HFFc6 (cell line): ENCODE results near the gene CACFD1. TPM values are rescaled to one million over a fixed set of nuclear protein-coding genes. Genes with fewer than 3 reads are reported as not detected.
A peak's percentile ranks its signal among the peaks of the same experiment; 100 is the strongest.

Experiments
- DNase-seq: peaks from one replicate; pipeline ENCODE4 v3.0.0-alpha.2; 2018
- H3K27ac Mint-ChIP-seq: 2 replicates; pipeline ENCODE4 v1.8.0; 2020; ENCODE audit warnings: mild to moderate bottlenecking, mixed read lengths
- H3K27me3 Mint-ChIP-seq: 2 replicates; pipeline ENCODE4 v1.8.0; 2021; ENCODE audit warnings: mild to moderate bottlenecking, moderate library complexity, mixed read lengths; ENCODE audit not compliant: insufficient read depth
- H3K36me3 Mint-ChIP-seq: 2 replicates; pipeline ENCODE4 v1.8.0; 2021; ENCODE audit warnings: low read depth, mixed read lengths
- H3K4me1 Mint-ChIP-seq: 2 replicates; pipeline ENCODE4 v1.8.0; 2020; ENCODE audit warnings: low read depth, mixed read lengths
- H3K4me3 Mint-ChIP-seq: 2 replicates; pipeline ENCODE4 v1.8.0; 2020; ENCODE audit warnings: mild to moderate bottlenecking, moderate library complexity, mixed read lengths
- H3K9me3 Mint-ChIP-seq: 2 replicates; pipeline ENCODE4 v1.8.0; 2020; ENCODE audit warnings: mild to moderate bottlenecking, mixed read lengths
- total RNA-seq, 6 experiments: library from RNA; stranded (reverse); fragmentation: NEBNext Ultra II Directional; extraction: Animal tissue kit (Norgen Biotek cat#: 25700); gene quantifications; 2 replicates in 1 of 6; 3 replicates in 5 of 6; pipeline ENCODE4 v1.2.3, GENCODE V29; 2021
- TF ChIP-seq, protein P1 (sequence below): fragments of 200-600 bp; sonication (generic); IDR thresholded peaks from 2 replicates; pipeline ENCODE4 v1.5.0; 2021; ENCODE audit warnings: antibody characterized with exemption, mild to moderate bottlenecking

CACFD1 gene
- total RNA-seq, 6 experiments from 2014 or later: 5.0 to 9.1 (median 6.7) TPM

DNA sequence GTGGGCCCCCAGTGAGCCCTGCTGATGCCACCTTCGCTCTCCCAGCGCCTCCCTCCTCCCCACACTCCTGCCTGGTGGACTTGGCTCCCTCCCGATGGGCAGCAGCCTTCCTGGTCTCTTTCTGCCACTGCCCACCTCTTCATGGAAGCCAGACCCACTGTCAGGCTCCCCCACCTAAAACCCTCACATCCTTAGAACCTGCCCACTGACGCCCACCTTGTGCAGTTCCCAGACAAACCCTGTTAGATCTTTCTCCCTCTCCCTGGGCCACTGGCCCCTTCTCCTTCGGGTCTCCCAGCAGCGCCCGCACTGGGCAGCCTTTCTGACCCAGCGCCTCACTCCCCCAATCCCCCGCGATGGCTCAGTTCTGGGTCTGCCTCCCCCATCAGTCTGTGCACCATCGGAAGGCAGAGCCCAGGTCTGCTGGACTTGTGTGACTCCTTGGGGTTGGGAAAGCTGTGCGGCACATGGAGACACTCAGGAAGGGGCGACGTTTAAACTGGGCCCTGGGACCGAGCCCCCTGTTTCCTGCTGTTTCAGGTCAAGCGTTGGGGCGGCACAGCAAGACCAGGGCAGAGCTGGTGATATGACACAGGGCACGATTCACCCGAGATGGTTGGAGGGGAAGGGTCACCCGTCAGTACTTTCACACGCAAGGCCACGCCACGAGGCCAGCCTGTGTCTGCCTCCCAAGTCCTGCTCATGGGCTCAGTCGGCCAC, 47.6 kb downstream of the CACFD1 start:
- Mint-ChIP-seq H3K27me3 (peaks cover 7% of the 10 kb centered on the region), H3K9me3 (peaks cover 4% of the 10 kb centered on the region), H3K4me3 (no peak overlapping the region), H3K36me3 (peaks cover 3% of the 10 kb centered on the region), H3K4me1 (peaks cover 34% of the 10 kb centered on the region), H3K27ac (peak overlapping the region; percentile 75)
- DNase-seq: no peak
- TF ChIP-seq, protein P1, sequence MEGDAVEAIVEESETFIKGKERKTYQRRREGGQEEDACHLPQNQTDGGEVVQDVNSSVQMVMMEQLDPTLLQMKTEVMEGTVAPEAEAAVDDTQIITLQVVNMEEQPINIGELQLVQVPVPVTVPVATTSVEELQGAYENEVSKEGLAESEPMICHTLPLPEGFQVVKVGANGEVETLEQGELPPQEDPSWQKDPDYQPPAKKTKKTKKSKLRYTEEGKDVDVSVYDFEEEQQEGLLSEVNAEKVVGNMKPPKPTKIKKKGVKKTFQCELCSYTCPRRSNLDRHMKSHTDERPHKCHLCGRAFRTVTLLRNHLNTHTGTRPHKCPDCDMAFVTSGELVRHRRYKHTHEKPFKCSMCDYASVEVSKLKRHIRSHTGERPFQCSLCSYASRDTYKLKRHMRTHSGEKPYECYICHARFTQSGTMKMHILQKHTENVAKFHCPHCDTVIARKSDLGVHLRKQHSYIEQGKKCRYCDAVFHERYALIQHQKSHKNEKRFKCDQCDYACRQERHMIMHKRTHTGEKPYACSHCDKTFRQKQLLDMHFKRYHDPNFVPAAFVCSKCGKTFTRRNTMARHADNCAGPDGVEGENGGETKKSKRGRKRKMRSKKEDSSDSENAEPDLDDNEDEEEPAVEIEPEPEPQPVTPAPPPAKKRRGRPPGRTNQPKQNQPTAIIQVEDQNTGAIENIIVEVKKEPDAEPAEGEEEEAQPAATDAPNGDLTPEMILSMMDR: no peak

DNA sequence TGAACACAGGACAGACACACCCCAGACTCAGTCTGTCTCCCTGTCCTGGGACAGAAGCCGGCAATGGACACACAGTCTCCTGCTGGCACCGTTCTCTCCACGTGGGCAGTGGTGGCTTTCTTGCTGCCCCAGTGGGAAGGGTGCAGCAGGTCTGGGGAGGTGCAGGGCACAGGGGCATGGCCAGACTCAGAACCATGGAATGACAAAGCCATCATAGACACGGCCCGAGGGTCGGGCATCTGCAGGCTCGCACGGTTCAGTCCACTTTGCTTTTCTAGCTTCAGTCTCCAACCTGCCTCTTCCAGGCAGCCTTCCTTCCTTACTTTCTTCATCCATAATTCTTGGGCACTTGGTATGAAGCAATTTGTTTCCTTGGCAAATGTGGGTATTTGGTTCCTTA, 48.3 kb downstream of the CACFD1 start:
- TF ChIP-seq, protein P1: no peak
- no peak for DNase-seq

DNA sequence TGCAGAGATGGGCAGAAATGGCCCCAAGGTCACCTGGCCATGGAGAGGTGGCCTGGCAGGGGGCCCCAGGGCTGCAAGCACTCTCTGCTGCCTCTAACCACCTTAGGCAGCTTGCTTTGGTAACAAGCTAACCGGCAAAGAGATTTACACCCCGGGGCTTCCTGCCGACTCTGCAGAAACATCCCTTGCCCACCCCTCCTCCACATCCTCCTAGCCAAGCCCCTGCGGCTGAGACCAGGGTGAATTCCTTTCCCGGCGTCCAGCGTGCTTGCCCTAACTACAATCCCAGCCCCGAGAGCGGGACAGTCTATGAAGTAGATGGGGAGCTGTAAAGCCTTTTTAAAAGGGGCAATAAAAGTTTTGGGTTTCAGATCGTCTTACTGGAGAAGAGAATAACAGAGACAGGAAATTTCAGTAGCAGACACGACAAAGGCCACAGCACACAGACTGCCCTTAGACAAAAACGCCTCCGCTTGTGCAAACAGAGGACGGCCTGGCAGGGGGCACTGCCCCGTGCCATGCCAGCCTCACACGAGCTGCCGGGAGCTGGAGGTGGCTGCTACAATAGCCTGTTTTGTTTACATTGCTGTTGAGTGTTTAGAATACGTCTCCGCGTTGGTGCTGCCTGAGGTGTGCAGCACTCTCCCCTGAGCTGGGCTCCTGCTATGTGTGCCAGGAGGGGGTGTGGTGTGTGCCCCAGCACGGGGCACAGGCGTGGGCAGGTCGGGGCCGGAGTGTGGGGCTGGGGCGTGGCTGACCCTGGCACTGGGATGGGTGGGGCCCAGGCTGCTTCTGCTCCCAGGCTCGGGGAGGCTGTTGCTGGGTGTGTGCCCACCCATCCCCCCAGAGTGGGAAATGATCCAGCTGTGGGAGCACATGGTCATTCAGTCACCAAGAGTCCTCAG, 49.7 kb downstream of the CACFD1 start:
- peak overlapping the region; percentile 45; the same call in 1 of the 2 replicates for H3K4me3 Mint-ChIP-seq
- TF ChIP-seq, protein P1: no peak
- no peak overlapping the region for H3K27ac Mint-ChIP-seq
- H3K4me1 Mint-ChIP-seq: peaks cover 34% of the 10 kb centered on the region
- peaks cover 3% of the 10 kb centered on the region for H3K27me3 Mint-ChIP-seq
- H3K9me3 Mint-ChIP-seq: no peaks in the 10 kb centered on the region
- no peak for DNase-seq
- no peaks in the 10 kb centered on the region for H3K36me3 Mint-ChIP-seq

More for the DNA sequence above, 48.3 kb downstream of the CACFD1 start:
- peaks cover 34% of the 10 kb centered on the region for H3K4me1 Mint-ChIP-seq
- H3K27ac Mint-ChIP-seq: no peak overlapping the region
- H3K36me3 Mint-ChIP-seq: no peaks in the 10 kb centered on the region
- H3K4me3 Mint-ChIP-seq: no peak overlapping the region
- no peaks in the 10 kb centered on the region for H3K9me3 Mint-ChIP-seq
- H3K27me3 Mint-ChIP-seq: peaks cover 5% of the 10 kb centered on the region

DNA sequence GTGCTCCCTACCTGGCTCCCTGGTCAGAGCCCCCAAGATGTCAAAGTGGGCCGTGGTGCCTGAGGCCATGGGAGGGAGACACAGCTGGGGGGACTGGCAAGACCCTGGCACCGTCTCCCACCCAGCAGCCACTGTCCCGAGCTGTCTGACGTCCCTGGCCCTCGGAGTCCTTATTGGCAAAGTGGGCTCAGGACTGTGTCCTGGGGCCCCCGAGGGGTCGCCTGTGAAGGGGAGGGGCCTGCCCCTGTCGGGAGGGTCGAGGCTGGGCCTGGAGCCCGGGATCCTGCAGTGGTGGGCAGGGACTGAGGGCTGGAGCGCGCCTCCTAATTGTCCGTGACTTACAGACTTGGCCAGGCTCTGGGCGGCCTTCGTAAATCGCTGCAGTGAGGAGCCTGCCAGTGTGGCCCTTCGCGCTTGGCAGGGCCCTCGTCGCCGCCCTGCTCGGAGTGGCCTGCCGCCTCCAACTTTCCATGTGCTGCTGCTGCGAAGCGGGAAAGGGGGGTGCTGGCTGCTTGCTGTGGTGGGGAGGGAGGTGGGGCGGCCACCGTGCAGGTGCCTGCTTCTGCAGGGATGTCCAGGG, 51.2 kb downstream of the CACFD1 start:
- Mint-ChIP-seq H3K9me3 (no peaks in the 10 kb centered on the region), H3K27me3 (peaks cover 5% of the 10 kb centered on the region), H3K4me1 (peaks cover 24% of the 10 kb centered on the region), H3K36me3 (no peaks in the 10 kb centered on the region), H3K4me3 (no peak overlapping the region), H3K27ac (no peak overlapping the region)
- DNase-seq: no peak
- TF ChIP-seq, protein P1: no peak

DNA sequence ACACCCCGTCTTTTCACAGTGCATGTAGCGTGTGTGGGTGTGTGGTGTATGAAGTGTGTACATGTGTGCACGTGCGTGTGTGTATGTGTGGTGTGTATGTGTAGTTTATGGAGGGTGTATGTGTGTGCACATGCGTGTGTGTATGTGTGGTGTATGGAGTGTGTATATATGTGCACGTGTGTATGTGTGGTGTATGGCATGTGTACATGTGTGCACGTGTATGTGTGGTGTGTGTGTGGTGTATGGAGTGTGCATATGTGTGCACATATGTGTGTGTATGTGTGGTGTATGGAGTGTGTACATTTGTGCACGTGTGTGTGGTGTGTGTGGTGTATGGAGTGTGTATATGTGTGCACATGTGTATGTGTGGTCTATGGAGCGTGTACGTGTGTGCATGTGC, 51.8 kb downstream of the CACFD1 start:
- Mint-ChIP-seq H3K4me1 (peaks cover 19% of the 10 kb centered on the region), H3K27ac (no peak overlapping the region), H3K27me3 (peaks cover 6% of the 10 kb centered on the region), H3K9me3 (no peaks in the 10 kb centered on the region), H3K4me3 (no peak overlapping the region), H3K36me3 (no peaks in the 10 kb centered on the region)
- TF ChIP-seq, protein P1: no peak
- DNase-seq: no peak
